Heart left ventricle (tissue), 16 donors: ENCODE measurements around the gene CAMTA2. TPM values are rescaled to one million over a fixed set of nuclear protein-coding genes. Genes with fewer than 3 reads are reported as not detected.

Source experiments
- ATAC-seq, 4 donors: fragments of 200-7000 bp; cut with Tn5 transposase; one replicate each; pipeline ENCODE4 v1.9.1; 2020 to 2022; ENCODE audit warnings: moderate library complexity in 4 of 4, mild to moderate bottlenecking in 3 of 4, moderate number of reproducible peaks in 1 of 4
- DNase-seq, 5 donors: peaks; one replicate each; pipeline ENCODE4 v3.0.0-alpha.2; 2020
- H3K27ac ChIP-seq, 12 donors: fragments of 200-600 bp; sonication (generic) in 4 of 12; one replicate each; pipeline versions ENCODE4 v1.5.0 to v1.8.0; 2016 to 2022; ENCODE audit warnings: mild to moderate bottlenecking in 2 of 12
- H3K27me3 ChIP-seq, 9 donors: fragments of 200-600 bp; sonication (generic) in 2 of 9; one replicate each; pipeline versions ENCODE4 v1.5.1 to v1.8.0; 2016 to 2022; ENCODE audit warnings: mild to moderate bottlenecking in 3 of 9
- H3K36me3 ChIP-seq, 9 donors: fragments of 200-600 bp; sonication (generic) in 2 of 9; one replicate each; pipeline versions ENCODE4 v1.5.0 to v1.8.0; 2018 to 2022; ENCODE audit warnings: mild to moderate bottlenecking in 2 of 9
- H3K4me1 ChIP-seq, 12 donors: fragments of 200-600 bp; sonication (generic) in 4 of 12; one replicate each; pipeline versions ENCODE4 v1.5.0 to v1.8.0; 2016 to 2022; ENCODE audit warnings: mild to moderate bottlenecking in 3 of 12
- H3K4me3 ChIP-seq, 12 donors: fragments of 200-600 bp; sonication (generic) in 4 of 12; one replicate each; pipeline versions ENCODE4 v1.5.0 to v1.8.0; 2017 to 2022; ENCODE audit warnings: mild to moderate bottlenecking in 9 of 12, moderate library complexity in 4 of 12
- H3K9me3 ChIP-seq, 12 donors: fragments of 200-600 bp; sonication (generic) in 4 of 12; one replicate each; pipeline versions ENCODE4 v1.5.0 to v1.8.0; 2016 to 2022; ENCODE audit warnings: mild to moderate bottlenecking in 1 of 12
- POLR2A ChIP-seq, 2 donors: fragments of 450-650 bp; IDR thresholded peaks; one replicate each; pipeline ENCODE4 v1.6.1; 2017; ENCODE audit warnings: antibody characterized with exemption in 2 of 2, mild to moderate bottlenecking in 2 of 2, moderate library complexity in 2 of 2
- WGBS, 4 donors: extraction: QIAGEN DNeasy Blood & Tissue Kit in 2 of 4; methylation state at CpG; one replicate each; pipeline versions ENCODE4 v1.1.5 to v1.1.7; 2013 to 2018; 5-methylcytosine and 5-hydroxymethylcytosine counted together
- intact Hi-C, 10 donors: fragments of 100-400 bp; cut with DNase I; formaldehyde crosslinking; loops; one replicate each; pipeline versions ENCODE4 v1.11.1 to v1.14.2; 2022
- polyA plus RNA-seq, 2 donors: library from polyadenylated mRNA; stranded (reverse); fragments of 200-250 nt; gene quantifications; one replicate each; pipeline ENCODE4 v1.2.3, GENCODE V29; 2013
- total RNA-seq, 9 donors: library from RNA; depleted of rRNA in 2 of 9; stranded (reverse); fragments of >200 nt in 2 of 9; fragmentation: NEBNext Ultra II Directional in 3 of 9; extraction: Animal tissue kit (Norgen Biotek cat#: 25700) in 3 of 9; gene quantifications; one replicate each; pipeline versions ENCODE4 v1.1.0 to v1.2.4, GENCODE V29; 2016 to 2023
- TF ChIP-seq, protein P1 (sequence below), 12 donors: fragments of 200-600 bp; sonication (generic) in 4 of 12; IDR thresholded peaks; one replicate each; pipeline versions ENCODE4 v1.5.0 to v1.8.0; 2018 to 2022; ENCODE audit warnings: antibody characterized with exemption in 12 of 12, mild to moderate bottlenecking in 5 of 12
- donor health status: ischemic (EF 13 %, LVEDD 7.1; RV severe dilation, severe dysfunction).
- donor health status: healthy with polysubstance abuse.
- donor health status: DM: no; HTN: yes; CAD: no.
- donor health status: DM: no; HTN: no; CAD: no.
- donor health status: ischemic (EF 25% LVEDD 6.9; RV normal size, moderate dysfunction).
- donor health status: ischemic (EF 25% LVEDD 5.7; RV mildly dilated, moderate dysfunction).
- donor health status: healthy.
- donor health status: DM: yes; HTN: yes; CAD: no.
- donor health status: ischemic (EF 35%, LVEDD 5.7; RV mildly dilated, moderate dysfunction).
- donor health status: nonischemic (EF 11% LVEDD 7.7; RV severe dilation, severe dysfunction).
- donor health status: DM: yes; HTN: yes; CAD: no.
- donor health status: PGD.
- donor health status: ischemic (EF 29% LVEDD 5.4; RV normal size, mild dysfunction).
- donor health status: nonischemic (EF 23%, LVEDD 6.1; RV moderate dilation, normal function).

The CAMTA2 gene
- total and polyA plus RNA-seq, 11 donors = 25.2 to 108 (median 33.7) TPM

DNA sequence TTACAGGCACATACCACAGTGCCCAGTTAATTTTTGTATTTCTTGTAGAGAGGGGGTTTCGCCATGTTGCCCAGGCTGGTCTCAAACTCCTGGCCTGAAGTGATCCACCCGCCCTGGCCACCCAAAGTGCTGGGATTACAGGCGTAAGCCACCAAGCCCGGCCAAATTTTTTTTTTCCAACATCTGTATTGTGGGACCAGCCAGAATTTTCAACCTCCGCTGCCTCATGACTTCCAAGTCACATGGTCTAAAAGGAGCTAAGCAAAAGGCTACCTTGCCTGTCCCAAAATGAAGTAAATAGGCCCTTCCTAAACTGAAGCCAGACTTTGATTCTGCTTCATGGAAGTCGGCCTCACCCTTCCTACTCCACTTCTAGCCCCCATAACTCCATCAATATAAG lies 15.6 kb downstream of the CAMTA2 start:
- no peak for DNase-seq
- WGBS, 4 donors = 80 to 91% (median 89%) methylated on average over 6 of the region's 6 CpGs
- Histone ChIP-seq H3K9me3 (no peaks in the 10 kb centered on the region), H3K27ac (peak overlapping the region in 5 of 12 donors; percentile 61 to 82 (median 73)), H3K4me3 (no peak overlapping the region), H3K4me1 (peaks cover 0 to 54% (median 37%) of the 10 kb centered on the region in 12 donors), H3K36me3 (peaks cover 0 to 76% (median 70%) of the 10 kb centered on the region in 9 donors), H3K27me3 (no peaks in the 10 kb centered on the region)
- ATAC-seq = no peak
- no peak for TF ChIP-seq POLR2A (IDR thresholded peaks at IDR 0.05)
- TF ChIP-seq, protein P1, sequence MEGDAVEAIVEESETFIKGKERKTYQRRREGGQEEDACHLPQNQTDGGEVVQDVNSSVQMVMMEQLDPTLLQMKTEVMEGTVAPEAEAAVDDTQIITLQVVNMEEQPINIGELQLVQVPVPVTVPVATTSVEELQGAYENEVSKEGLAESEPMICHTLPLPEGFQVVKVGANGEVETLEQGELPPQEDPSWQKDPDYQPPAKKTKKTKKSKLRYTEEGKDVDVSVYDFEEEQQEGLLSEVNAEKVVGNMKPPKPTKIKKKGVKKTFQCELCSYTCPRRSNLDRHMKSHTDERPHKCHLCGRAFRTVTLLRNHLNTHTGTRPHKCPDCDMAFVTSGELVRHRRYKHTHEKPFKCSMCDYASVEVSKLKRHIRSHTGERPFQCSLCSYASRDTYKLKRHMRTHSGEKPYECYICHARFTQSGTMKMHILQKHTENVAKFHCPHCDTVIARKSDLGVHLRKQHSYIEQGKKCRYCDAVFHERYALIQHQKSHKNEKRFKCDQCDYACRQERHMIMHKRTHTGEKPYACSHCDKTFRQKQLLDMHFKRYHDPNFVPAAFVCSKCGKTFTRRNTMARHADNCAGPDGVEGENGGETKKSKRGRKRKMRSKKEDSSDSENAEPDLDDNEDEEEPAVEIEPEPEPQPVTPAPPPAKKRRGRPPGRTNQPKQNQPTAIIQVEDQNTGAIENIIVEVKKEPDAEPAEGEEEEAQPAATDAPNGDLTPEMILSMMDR (IDR thresholded peaks at IDR 0.05) = no peak
- intact Hi-C loops = loop anchor here in 2 of 10 donors (5.0 kb wide), 2 partner anchors 35 to 55 kb away; no protein-coding TSS in a partner anchor

DNA sequence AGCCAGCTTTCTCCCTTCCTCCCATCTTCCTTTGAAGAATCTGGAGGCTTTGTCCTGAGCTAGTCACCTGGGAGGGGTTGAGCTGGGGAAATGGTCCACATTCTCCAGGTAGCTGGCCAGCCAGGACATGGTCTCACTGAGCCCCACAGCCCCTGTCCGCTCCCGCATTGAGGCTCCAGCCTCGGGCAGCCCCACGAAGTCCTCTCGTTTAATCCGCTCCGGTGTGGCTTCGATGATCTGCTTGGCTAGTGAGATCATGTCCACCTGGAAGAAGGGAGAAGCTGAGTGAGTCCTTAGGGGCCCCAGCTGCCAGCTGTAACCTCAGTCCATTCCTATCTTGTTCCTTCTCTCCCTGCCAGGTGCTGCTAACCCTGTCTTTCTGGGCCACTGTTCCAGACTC lies 17.2 kb downstream of the CAMTA2 start:
- Histone ChIP-seq H3K9me3 (no peaks in the 10 kb centered on the region), H3K4me1 (peaks cover 0 to 66% (median 47%) of the 10 kb centered on the region in 12 donors), H3K27ac (peak overlapping the region in 5 of 12 donors; percentile 39 to 99 (median 96)), H3K4me3 (no peak overlapping the region), H3K36me3 (peaks cover 0 to 66% (median 56%) of the 10 kb centered on the region in 9 donors), H3K27me3 (no peaks in the 10 kb centered on the region)
- WGBS, 4 donors = 90 to 92% (median 91%) methylated on average over 8 of the region's 8 CpGs
- intact Hi-C loops = loop anchor here in 2 of 10 donors (5.0 kb wide), 2 partner anchors 33 to 53 kb away; no protein-coding TSS in a partner anchor
- DNase-seq = no peak
- no peak for ATAC-seq
- TF ChIP-seq, protein P1 (IDR thresholded peaks at IDR 0.05) = no peak
- TF ChIP-seq POLR2A (IDR thresholded peaks at IDR 0.05) = no peak

- no peak for ATAC-seq
- TF ChIP-seq POLR2A (IDR thresholded peaks at IDR 0.05) = no peak
- TF ChIP-seq, protein P1 (IDR thresholded peaks at IDR 0.05) = no peak
- Histone ChIP-seq H3K27ac (peak overlapping the region in 5 of 12 donors; percentile 89 to 99 (median 96)), H3K36me3 (peaks cover 0 to 60% (median 53%) of the 10 kb centered on the region in 9 donors), H3K4me1 (peaks cover 0 to 67% (median 49%) of the 10 kb centered on the region in 12 donors), H3K27me3 (no peaks in the 10 kb centered on the region), H3K9me3 (no peaks in the 10 kb centered on the region), H3K4me3 (peak overlapping the region in 2 of 12 donors; percentile 67 to 83)
- intact Hi-C loops = loop anchor here in 4 of 10 donors (2.0 to 5.0 kb wide), 5 partner anchors 17 to 62 kb away; partner anchors contain the start of genes CAMTA2 (in 1 of the 4) and ENO3 (in 1 of the 4)
- WGBS, 4 donors = 79 to 87% (median 84%) methylated on average over 16 of the region's 16 CpGs
- DNase-seq = no peak
Measured at GRCh38 chr17:4969551-4970173, 17.8 kb downstream of the CAMTA2 start.

DNA sequence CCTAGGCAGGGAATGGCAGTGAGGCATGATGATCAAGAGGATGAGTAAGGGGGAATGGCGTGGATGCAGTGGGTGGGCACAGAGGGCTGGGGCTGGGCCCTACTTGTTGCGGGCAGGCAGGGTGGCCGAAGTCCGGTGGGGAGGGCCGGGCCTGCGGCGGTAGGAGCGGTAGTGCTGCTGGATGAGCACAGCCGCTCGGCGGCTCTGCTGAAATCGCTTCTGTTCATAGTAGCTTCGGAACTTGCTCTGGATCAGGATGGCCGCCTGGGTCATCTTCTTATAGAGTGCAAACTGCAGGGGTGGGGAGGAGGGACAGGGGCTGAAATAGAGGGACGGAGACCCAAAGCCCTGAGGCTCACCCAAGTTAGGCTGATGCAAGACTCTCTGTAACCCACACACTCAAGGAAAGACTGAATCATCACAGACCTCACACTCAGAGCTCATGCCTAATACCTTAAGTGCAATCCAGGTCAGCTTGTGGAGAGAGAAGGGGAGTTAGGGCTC lies 18.4 kb downstream of the CAMTA2 start:
- Histone ChIP-seq H3K4me3 (peak overlapping the region in 9 of 12 donors; percentile 60 to 83 (median 71)), H3K36me3 (peaks cover 0 to 54% (median 47%) of the 10 kb centered on the region in 9 donors)

More for the DNA sequence above, 18.4 kb downstream of the CAMTA2 start:
- 74 to 78% (median 74%) methylated on average over 11 to 15 of the region's 15 CpGs for WGBS, 4 donors
- ATAC-seq (peak in 1 of 4 donors; percentile 2), DNase-seq (peak in 1 of 5 donors; percentile 47)
- TF ChIP-seq, protein P1 (IDR thresholded peaks at IDR 0.05) = no peak
- no peak for TF ChIP-seq POLR2A (IDR thresholded peaks at IDR 0.05)
- intact Hi-C loops = loop anchor here in 2 of 10 donors (2.0 to 5.0 kb wide), 3 partner anchors 18 to 62 kb away; partner anchors contain the start of genes CAMTA2 (in 1 of the 2) and ENO3 (in 1 of the 2)
- no peaks in the 10 kb centered on the region for H3K27me3 ChIP-seq
- H3K9me3 ChIP-seq = no peaks in the 10 kb centered on the region
- H3K4me1 ChIP-seq = peaks cover 0 to 61% (median 45%) of the 10 kb centered on the region in 12 donors
- peak overlapping the region in 11 of 12 donors; percentile 89 to 99 (median 97) for H3K27ac ChIP-seq
